ENCODE results near the gene CDC27.
"Not testable (repeated sequence)": the region's sequence is repeated elsewhere in the genome, so short reads cannot be mapped to it uniquely, and the experiment has no call there.

CDC27 gene

GRCh38 chr17:47135235-47135634 is 53.9 kb downstream of the CDC27 start:
- no peak overlapping the region for H3K27ac ChIP-seq (ENCODE audit: low read depth, low read length, severe bottlenecking)
- peaks cover 71% of the 10 kb centered on the region for H3K36me3 ChIP-seq (ENCODE audit: control insufficient read depth, insufficient read depth, low read length)
- H3K4me1 ChIP-seq (ENCODE audit: control insufficient read depth, insufficient read depth, low read length, poor library complexity, severe bottlenecking), result no peaks in the 10 kb centered on the region
- no peaks in the 10 kb centered on the region for H3K9me3 ChIP-seq (ENCODE audit: control insufficient read depth, low read length)
- 100% methylated on average over 1 of the region's 1 CpG; no CpG with 5 or more reads in 1 of the 2 experiments for WGBS, 2 experiments (ENCODE audit: insufficient coverage in 2 of 2)
- H3K4me3 ChIP-seq (ENCODE audit: extremely low read depth, insufficient read depth, low read length, poor library complexity, severe bottlenecking), result no peak overlapping the region

DNA sequence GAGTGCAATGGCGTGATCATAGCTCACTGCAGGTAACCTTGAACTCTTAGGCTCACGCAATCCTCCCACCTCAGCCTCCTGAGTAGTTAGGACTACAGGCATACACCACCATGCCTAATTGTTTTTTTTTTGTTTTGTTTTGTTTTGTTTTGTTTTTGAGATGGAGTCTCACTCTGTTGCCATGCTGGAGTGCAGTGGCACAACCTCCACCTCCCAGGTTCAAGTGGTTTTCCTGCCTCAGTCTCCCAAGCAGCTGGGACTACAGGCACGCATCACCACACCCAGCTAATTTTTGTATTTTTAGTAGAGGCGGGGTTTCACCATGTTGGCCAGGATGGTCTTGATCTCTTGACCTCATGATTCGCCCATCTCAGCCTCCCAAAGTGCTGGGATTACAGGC is 54.7 kb downstream of the CDC27 start:
- WGBS, 2 experiments (ENCODE audit: insufficient coverage in 2 of 2), result 80 to 100% methylated on average over 1 of the region's 5 CpGs
- not testable (repeated sequence) for H3K4me1 ChIP-seq (ENCODE audit: control insufficient read depth, insufficient read depth, low read length, poor library complexity, severe bottlenecking); H3K9me3 ChIP-seq (ENCODE audit: control insufficient read depth, low read length); H3K27ac ChIP-seq (ENCODE audit: low read depth, low read length, severe bottlenecking); H3K4me3 ChIP-seq (ENCODE audit: extremely low read depth, insufficient read depth, low read length, poor library complexity, severe bottlenecking)
- peaks cover 67% of the 10 kb centered on the region for H3K36me3 ChIP-seq (ENCODE audit: control insufficient read depth, insufficient read depth, low read length)

GRCh38 chr17:47131761-47132160 is 57.3 kb downstream of the CDC27 start:
- WGBS, 2 experiments (ENCODE audit: insufficient coverage in 2 of 2), result 67% methylated on average over 2 of the region's 3 CpGs; no CpG with 5 or more reads in 1 of the 2 experiments
- no peaks in the 10 kb centered on the region for H3K9me3 ChIP-seq (ENCODE audit: control insufficient read depth, low read length)

DNA sequence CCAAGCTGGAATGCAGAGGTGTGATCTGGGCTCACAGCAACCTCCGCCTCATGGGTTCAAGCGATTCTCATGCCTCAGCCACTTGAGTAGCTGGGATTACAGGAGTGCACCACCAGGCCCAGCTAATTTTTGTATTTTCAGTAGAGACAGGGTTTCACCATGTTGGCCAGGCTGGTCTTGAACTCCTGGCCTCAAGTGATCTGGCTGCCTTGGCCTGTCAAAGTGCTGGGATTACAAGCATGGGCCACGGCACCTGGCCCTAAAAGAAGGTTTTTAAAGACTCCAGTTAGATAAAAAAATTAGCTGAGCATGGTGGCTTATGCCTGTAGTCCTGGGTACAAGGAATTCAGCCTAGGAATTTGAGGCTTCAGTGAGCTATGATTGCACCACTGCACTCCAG is 62.3 kb downstream of the CDC27 start:
- not testable (repeated sequence) for H3K9me3 ChIP-seq (ENCODE audit: control insufficient read depth, low read length); H3K4me3 ChIP-seq (ENCODE audit: extremely low read depth, insufficient read depth, low read length, poor library complexity, severe bottlenecking); H3K27ac ChIP-seq (ENCODE audit: low read depth, low read length, severe bottlenecking); H3K4me1 ChIP-seq (ENCODE audit: control insufficient read depth, insufficient read depth, low read length, poor library complexity, severe bottlenecking)
- 96 to 97% methylated on average over 3 of the region's 3 CpGs for WGBS, 2 experiments (ENCODE audit: insufficient coverage in 2 of 2)
- peaks cover 91% of the 10 kb centered on the region for H3K36me3 ChIP-seq (ENCODE audit: control insufficient read depth, insufficient read depth, low read length)

More at GRCh38 chr17:47131761-47132160, 57.3 kb downstream of the CDC27 start:
- H3K4me1 ChIP-seq (ENCODE audit: control insufficient read depth, insufficient read depth, low read length, poor library complexity, severe bottlenecking), result no peaks in the 10 kb centered on the region
- H3K27ac ChIP-seq (ENCODE audit: low read depth, low read length, severe bottlenecking), result no peak overlapping the region
- no peak overlapping the region for H3K4me3 ChIP-seq (ENCODE audit: extremely low read depth, insufficient read depth, low read length, poor library complexity, severe bottlenecking)
- peaks cover 68% of the 10 kb centered on the region for H3K36me3 ChIP-seq (ENCODE audit: control insufficient read depth, insufficient read depth, low read length)

GRCh38 chr17:47123262-47123661 is 65.8 kb downstream of the CDC27 start:
- not testable (repeated sequence) for H3K9me3 ChIP-seq (ENCODE audit: control insufficient read depth, low read length); H3K27ac ChIP-seq (ENCODE audit: low read depth, low read length, severe bottlenecking); H3K4me3 ChIP-seq (ENCODE audit: extremely low read depth, insufficient read depth, low read length, poor library complexity, severe bottlenecking); H3K4me1 ChIP-seq (ENCODE audit: control insufficient read depth, insufficient read depth, low read length, poor library complexity, severe bottlenecking)
- WGBS, 2 experiments (ENCODE audit: insufficient coverage in 2 of 2), result 90 to 100% methylated on average over 1 to 2 of the region's 2 CpGs
- H3K36me3 ChIP-seq (ENCODE audit: control insufficient read depth, insufficient read depth, low read length), result peaks cover 87% of the 10 kb centered on the region

GRCh38 chr17:47120521-47121095 is 68.5 kb downstream of the CDC27 start:
- Histone ChIP-seq H3K9me3 (ENCODE audit: control insufficient read depth, low read length) (no peaks in the 10 kb centered on the region), H3K4me3 (ENCODE audit: extremely low read depth, insufficient read depth, low read length, poor library complexity, severe bottlenecking) (no peak overlapping the region), H3K27ac (ENCODE audit: low read depth, low read length, severe bottlenecking) (peak overlapping the region; percentile 13), H3K36me3 (ENCODE audit: control insufficient read depth, insufficient read depth, low read length) (peaks cover 71% of the 10 kb centered on the region), H3K4me1 (ENCODE audit: control insufficient read depth, insufficient read depth, low read length, poor library complexity, severe bottlenecking) (peaks cover 5% of the 10 kb centered on the region)
- 98% methylated on average over 4 to 5 of the region's 5 CpGs for WGBS, 2 experiments (ENCODE audit: insufficient coverage in 2 of 2)

- Histone ChIP-seq H3K27ac (ENCODE audit: low read depth, low read length, severe bottlenecking) (no peak overlapping the region), H3K4me1 (ENCODE audit: control insufficient read depth, insufficient read depth, low read length, poor library complexity, severe bottlenecking) (peaks cover 5% of the 10 kb centered on the region), H3K9me3 (ENCODE audit: control insufficient read depth, low read length) (no peaks in the 10 kb centered on the region), H3K4me3 (ENCODE audit: extremely low read depth, insufficient read depth, low read length, poor library complexity, severe bottlenecking) (no peak overlapping the region), H3K36me3 (ENCODE audit: control insufficient read depth, insufficient read depth, low read length) (peaks cover 65% of the 10 kb centered on the region)
- WGBS, 2 experiments (ENCODE audit: insufficient coverage in 2 of 2), result 60 to 80% methylated on average over 1 of the region's 2 CpGs
Observed at GRCh38 chr17:47119746-47120520, 69.2 kb downstream of the CDC27 start.

- H3K27ac ChIP-seq (ENCODE audit: low read depth, low read length, severe bottlenecking), result peak overlapping the region; percentile 13
- H3K4me1 ChIP-seq (ENCODE audit: control insufficient read depth, insufficient read depth, low read length, poor library complexity, severe bottlenecking), result peaks cover 5% of the 10 kb centered on the region
- no CpG with 5 or more reads among the region's 3 CpGs for WGBS, 2 experiments (ENCODE audit: insufficient coverage in 2 of 2)
Observed at GRCh38 chr17:47117386-47117785, 71.7 kb downstream of the CDC27 start.

DNA sequence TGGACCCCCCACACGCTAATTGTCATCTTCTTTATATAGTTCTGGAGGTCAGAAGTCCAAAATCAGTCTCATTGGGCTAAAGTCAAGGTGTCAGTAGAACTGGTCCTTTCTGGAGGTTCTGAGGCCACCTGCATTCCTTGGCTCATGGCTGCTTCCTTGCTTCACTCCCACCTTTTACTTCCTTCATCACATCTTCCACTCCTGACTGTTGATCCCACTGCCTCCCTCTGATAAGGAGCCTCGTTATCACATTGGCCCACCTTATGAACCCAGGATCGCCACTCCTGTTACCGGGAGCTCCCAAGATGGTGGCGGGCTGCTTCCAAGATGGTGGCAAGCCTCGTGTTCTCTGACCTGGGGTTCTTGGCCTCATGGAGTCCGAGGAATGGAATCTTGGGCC is 83.0 kb downstream of the CDC27 start:
- Histone ChIP-seq H3K4me1 (ENCODE audit: control insufficient read depth, insufficient read depth, low read length, poor library complexity, severe bottlenecking) (no peaks in the 10 kb centered on the region), H3K9me3 (ENCODE audit: control insufficient read depth, low read length) (no peaks in the 10 kb centered on the region), H3K27ac (ENCODE audit: low read depth, low read length, severe bottlenecking) (no peak overlapping the region), H3K36me3 (ENCODE audit: control insufficient read depth, insufficient read depth, low read length) (no peaks in the 10 kb centered on the region), H3K4me3 (ENCODE audit: extremely low read depth, insufficient read depth, low read length, poor library complexity, severe bottlenecking) (no peak overlapping the region)
- 93 to 96% methylated on average over 4 to 6 of the region's 7 CpGs for WGBS, 2 experiments (ENCODE audit: insufficient coverage in 2 of 2)

More at GRCh38 chr17:47117386-47117785, 71.7 kb downstream of the CDC27 start:
- Histone ChIP-seq H3K9me3 (ENCODE audit: control insufficient read depth, low read length) (no peaks in the 10 kb centered on the region), H3K4me3 (ENCODE audit: extremely low read depth, insufficient read depth, low read length, poor library complexity, severe bottlenecking) (no peak overlapping the region), H3K36me3 (ENCODE audit: control insufficient read depth, insufficient read depth, low read length) (peaks cover 44% of the 10 kb centered on the region)

- H3K36me3 ChIP-seq (ENCODE audit: control insufficient read depth, insufficient read depth, low read length); H3K4me3 ChIP-seq (ENCODE audit: extremely low read depth, insufficient read depth, low read length, poor library complexity, severe bottlenecking); H3K27ac ChIP-seq (ENCODE audit: low read depth, low read length, severe bottlenecking); H3K4me1 ChIP-seq (ENCODE audit: control insufficient read depth, insufficient read depth, low read length, poor library complexity, severe bottlenecking); H3K9me3 ChIP-seq (ENCODE audit: control insufficient read depth, low read length): not testable (repeated sequence)
- 75% methylated on average over 1 of the region's 1 CpG; no CpG with 5 or more reads in 1 of the 2 experiments for WGBS, 2 experiments (ENCODE audit: insufficient coverage in 2 of 2)
Observed at GRCh38 chr17:47105246-47105645, 83.8 kb downstream of the CDC27 start.

GRCh38 chr17:47102914-47103313 is 86.2 kb downstream of the CDC27 start:
- Histone ChIP-seq H3K27ac (ENCODE audit: low read depth, low read length, severe bottlenecking) (no peak overlapping the region), H3K36me3 (ENCODE audit: control insufficient read depth, insufficient read depth, low read length) (no peaks in the 10 kb centered on the region), H3K9me3 (ENCODE audit: control insufficient read depth, low read length) (no peaks in the 10 kb centered on the region), H3K4me1 (ENCODE audit: control insufficient read depth, insufficient read depth, low read length, poor library complexity, severe bottlenecking) (peaks cover 2% of the 10 kb centered on the region), H3K4me3 (ENCODE audit: extremely low read depth, insufficient read depth, low read length, poor library complexity, severe bottlenecking) (no peak overlapping the region)
- WGBS, 2 experiments (ENCODE audit: insufficient coverage in 2 of 2), result 94 to 100% methylated on average over 2 to 4 of the region's 4 CpGs
